HG03521 (cell line): ENCODE data around the gene GFER.
"Not testable (repeated sequence)": the region's sequence is repeated elsewhere in the genome, so short reads cannot be mapped to it uniquely, and the experiment has no call there.

Experiments
- ATAC-seq: cut with Tn5 transposase; IDR thresholded peaks from one replicate; pipeline ENCODE4 v1.9.1; 2021; ENCODE audit warnings: mild to moderate bottlenecking, moderate library complexity; ENCODE audit not compliant: unreplicated experiment

Gene GFER

GRCh38 chr16:2004795-2005517, 21.0 kb downstream of the GFER start:
- no peak for ATAC-seq

DNA sequence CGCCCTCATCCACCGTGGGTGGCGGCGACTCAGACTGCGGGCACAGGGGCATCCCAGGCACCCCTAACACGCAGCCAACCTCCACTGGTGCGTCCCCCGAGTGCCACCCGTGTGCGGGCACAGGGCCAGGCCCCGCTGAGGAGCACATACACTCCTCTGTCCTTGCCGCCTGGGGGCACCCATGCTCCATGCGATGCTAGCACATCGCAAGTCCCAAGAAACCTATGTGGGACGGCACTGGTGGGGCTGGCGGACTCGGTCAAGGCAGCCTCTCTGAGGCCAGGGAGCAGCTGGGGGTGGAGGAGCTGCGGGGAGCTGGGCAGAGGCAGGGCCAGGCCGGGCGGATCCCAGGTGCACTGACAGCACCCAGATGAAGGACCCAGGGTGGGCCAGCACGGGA, 21.7 kb downstream of the GFER start:
- no peak for ATAC-seq

- ATAC-seq, result no peak
Observed at GRCh38 chr16:2006317-2006716, 22.3 kb downstream of the GFER start.

GRCh38 chr16:2007081-2007836, 23.3 kb downstream of the GFER start:
- ATAC-seq, result no peak

DNA sequence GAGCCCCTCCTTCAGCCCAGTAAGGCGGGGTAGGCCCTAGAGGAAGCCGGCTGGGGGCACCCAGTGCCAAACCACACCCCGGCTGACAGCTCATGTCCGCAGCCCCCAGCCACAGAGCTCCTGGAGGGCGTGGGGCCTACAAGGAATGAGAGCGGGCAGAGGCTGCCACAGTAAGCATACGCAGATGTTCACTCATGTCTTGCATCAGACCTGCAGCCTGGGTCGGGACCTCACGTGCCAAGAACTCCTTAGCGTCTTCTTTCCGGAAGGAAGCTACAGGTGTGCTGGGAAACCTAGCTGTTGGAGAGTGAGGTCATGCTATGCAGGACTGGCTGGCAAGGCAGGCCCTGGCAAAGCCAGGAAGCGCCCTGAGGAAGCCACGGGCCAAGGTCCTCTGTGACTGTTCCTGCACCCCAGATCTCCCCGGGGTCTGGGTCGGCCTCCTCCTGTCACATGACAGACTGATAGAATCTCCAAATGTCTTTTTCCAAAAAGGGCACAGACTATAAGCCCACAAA, 24.1 kb downstream of the GFER start:
- no peak for ATAC-seq

GRCh38 chr16:2008631-2009163, 24.7 kb downstream of the GFER start:
- ATAC-seq, result no peak

GRCh38 chr16:2009164-2009711, 25.2 kb downstream of the GFER start:
- ATAC-seq, result peak; percentile 15

DNA sequence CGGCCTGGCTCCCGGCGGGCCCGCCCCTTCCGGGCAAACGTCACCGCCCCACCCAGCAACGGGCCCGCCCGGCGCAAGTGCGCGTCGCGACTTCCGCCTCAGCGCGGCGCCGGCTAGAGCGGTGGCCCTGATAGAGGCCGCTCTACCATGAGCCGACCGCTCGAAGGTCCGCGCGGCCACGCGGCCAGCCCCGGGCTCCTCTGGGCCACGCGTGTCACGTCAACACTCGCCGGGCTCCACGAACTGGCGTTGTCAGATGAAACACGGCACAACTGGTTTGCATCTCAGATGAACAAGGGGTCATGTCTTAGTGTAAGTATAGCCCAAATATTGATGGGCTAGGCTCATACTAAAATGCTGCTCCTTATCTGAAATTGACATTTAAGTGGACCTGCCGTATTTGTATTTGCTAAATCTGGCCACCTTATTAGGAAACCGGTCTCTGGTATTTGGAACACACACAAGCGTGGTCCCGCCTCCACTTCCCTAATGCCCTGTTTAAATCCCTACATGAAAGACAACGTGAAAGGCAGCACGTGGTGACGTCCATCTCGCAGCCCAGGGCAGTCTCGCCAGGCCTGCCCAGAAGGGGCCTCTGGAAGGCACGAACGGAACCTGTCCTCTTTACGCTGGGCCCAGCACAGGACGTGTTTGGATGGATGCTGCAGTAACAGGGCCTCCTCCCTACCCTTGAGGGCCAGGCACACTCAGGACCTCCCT, 26.0 kb downstream of the GFER start, which contains the start of gene ZNF598:
ZNF598 (minus strand) TSS at position 31 of the 720 bp plus-strand sequence.
- ATAC-seq, result peak; percentile 86

DNA sequence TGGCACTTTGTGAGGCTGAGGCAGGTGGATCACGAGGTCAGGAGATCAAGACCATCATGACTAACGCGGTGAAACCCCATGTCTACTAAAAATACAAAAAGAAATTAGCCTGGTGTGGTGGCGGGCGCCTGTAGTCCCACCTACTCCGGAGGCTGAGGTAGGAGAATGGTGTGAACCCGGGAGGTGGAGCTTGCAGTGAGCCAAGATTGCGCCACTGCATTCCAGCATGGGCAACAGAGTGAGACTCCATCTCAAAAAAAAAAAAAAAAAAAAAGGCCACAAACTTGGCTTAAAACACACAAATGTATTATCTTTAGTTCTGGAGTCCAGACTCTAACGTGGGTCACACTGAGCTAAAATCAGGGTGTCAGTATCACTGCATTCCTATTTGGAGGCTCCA, 27.7 kb downstream of the GFER start:
- ATAC-seq, result not testable (repeated sequence)

- ATAC-seq, result no peak
Observed at GRCh38 chr16:2013527-2013926, 29.5 kb downstream of the GFER start.

DNA sequence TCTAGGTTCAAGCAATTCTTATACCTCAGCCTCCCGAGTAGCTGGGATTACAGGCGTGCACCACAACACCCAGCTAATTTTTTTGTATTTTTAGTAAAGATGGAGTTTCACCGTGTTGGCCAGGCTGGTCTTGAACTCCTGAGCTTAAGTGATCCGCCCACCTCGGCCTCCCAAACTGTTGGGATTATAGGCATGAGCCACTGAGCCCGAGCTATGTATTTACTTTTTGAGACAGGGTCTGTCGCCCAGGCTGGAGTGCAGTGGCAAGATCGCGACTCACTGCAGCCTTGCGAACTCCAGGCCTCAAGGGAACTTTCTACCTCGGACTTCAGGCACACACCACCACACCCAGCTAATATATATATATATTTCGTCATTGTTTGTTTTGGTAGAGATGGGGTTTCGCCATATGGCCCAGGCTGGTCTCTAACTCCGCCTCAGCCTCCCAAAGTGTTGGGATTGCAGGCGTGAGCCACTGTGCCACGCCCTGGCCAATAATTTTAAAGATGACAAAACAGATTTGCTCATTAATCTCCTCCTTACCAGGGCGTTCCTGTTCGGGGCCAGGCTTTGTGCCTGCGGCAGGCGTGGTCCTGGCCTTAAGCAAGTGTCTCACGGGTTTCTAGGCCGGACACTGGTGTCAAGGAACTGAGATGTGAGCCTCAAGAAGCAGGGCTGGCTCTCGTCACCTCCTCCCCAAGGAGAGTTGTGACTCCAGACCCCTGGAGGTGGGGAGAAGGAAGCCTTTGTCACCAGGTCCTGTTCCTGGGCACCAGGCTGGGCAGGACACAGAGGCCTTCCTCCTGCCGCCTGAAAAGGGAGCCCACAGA, 31.3 kb downstream of the GFER start:
- ATAC-seq, result no peak

GRCh38 chr16:2015947-2016208, 31.9 kb downstream of the GFER start:
- ATAC-seq, result no peak

DNA sequence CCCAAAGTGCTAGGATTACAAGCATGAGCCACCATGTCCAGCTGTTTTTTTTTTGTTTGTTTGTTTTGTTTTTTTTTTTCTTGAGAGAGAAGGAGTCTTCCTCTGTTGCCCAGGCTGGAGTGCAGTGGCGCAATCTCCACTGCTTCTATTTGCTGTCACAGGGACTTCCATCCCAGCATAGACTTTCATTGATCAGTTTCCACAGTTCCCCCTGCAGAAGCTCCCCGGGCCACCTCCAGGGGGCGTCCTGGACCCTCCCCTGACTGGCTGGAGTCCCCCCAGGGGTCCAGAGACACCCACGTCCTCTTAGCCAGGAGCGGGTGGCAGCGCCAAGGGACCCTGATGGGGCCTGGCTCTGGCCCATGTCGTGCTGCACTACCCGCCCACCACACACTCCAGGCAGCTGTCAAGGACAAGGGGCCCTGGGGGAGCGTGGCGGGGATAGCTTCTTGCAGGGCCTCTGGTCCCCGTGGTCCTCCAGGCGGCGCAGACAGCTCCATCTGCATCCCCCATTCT, 32.5 kb downstream of the GFER start:
- ATAC-seq, result no peak

DNA sequence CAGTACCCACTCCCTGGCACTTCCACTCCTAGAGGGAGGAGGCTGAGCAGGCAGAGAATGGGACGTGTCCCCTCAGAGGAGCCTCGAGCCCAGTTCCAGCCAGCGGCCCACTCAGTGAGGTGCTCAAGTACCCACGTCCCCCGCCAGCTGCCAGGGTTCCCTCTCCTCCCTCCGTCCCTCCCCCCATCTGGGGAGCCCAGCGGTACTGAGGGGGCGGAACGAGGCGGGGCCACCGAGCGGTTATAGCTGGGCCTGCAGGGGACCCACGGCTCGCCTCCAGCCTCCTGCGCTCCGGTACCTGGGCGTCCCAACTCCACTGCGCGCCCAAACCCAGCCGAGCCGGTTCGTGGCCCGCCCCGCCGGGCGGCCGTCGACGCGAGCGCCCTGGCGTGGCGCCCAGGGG, 35.5 kb downstream of the GFER start, which contains the start of gene NPW:
NPW (plus strand) TSS at position 268 of the 403 bp plus-strand sequence.
- ATAC-seq, result no peak

DNA sequence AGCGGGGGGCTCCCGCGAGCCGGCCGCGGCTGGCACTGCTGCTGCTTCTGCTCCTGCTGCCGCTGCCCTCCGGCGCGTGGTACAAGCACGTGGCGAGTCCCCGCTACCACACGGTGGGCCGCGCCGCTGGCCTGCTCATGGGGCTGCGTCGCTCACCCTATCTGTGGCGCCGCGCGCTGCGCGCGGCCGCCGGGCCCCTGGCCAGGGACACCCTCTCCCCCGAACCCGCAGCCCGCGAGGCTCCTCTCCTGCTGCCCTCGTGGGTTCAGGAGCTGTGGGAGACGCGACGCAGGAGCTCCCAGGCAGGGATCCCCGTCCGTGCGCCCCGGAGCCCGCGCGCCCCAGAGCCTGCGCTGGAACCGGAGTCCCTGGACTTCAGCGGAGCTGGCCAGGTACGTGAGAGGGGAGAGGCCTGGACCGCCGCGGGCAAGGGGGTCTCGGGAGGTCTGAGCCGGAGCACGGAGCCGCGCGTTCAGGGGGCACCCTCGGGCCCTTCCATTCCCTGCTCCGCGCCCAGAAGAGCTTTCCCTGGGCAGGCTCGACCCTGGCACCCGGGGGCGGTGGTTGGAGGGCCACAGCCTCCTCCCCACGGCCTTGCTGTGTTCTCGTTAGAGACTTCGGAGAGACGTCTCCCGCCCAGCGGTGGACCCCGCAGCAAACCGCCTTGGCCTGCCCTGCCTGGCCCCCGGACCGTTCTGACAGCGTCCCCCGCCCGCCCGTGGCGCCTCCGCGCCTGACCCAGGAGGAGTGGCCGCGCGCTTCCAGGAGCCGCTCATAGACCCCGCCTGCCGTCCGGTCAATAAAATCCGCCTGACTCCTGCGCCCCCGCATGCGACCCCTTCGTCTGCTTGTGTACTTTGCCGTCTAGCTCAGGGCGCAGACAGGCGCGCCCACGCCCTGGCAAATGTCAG, 36.2 kb downstream of the GFER start:
- no peak for ATAC-seq

- ATAC-seq, result no peak
Observed at GRCh38 chr16:2022723-2023091, 38.7 kb downstream of the GFER start.

GRCh38 chr16:2023092-2024031, 39.4 kb downstream of the GFER start:
- ATAC-seq, result peak; percentile 76

GRCh38 chr16:2024032-2024420, 40.0 kb downstream of the GFER start:
- no peak for ATAC-seq
